ENCODE data around the gene TRIM27.

Gene TRIM27

DNA sequence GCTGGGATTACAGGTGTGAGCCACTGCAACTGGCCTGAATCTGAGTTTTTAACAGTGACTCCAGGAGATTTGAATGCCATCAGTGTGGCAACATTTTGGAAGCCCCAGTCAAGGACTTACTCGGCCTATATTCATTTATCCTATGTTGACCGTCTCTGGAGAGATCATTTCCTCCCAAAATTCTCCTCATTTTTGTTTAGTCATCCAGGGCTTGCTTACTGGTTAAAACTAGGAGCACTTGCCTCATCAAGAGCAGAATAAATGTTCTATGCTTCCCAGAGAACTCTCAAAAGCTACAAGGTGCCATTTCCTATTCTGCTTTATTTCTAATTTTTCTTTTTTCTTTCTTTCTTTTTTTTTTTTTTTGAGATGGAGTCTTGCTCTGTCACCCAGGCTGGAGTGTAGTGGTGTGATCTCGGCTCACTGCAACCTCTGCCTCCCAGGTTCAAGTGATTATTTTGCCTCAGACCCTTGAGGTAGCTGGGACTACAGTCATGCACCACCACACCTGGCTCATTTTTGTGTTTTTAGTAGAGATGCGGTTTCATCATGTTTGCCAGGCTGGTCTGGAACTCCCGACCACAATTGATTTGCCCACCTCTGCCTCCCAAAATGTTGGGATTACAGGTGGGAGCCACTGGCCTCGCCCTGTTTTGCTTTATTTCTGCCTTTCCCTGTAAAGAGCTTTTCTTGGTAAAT, 23.4 kb upstream of the TRIM27 start:
- POLR2A ChIA-PET = no interaction called here

DNA sequence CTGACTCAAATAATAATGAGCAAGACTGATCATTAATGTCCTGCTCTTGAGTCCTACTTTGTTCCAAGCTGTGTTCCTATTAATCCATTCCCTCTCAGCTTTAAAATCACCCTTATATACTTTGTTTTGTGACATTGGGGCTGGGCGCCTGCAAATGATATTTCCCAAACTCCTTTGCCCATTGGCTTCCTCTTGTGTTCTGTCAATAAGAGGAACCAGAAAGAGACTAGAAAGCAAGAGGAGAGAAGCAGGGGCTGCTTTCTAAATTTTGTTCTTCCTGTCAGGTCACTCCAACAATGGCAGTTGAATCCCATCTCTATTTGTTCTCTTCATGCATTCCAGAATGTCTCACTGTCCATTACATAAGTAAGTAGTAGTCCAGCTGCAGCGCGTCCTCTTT, 21.6 kb upstream of the TRIM27 start:
- DNase-seq (ENCODE audit: extremely low spot score) = no peak
- POLR2A ChIA-PET = no interaction called here
- CTCF ChIA-PET = interaction anchor here (1.1 to 1.5 kb wide), 3 partner anchors 35 to 108 kb away, joined by 3 to 4 read pairs (median 3); no protein-coding TSS in a partner anchor
- TF ChIP-seq, protein P1, sequence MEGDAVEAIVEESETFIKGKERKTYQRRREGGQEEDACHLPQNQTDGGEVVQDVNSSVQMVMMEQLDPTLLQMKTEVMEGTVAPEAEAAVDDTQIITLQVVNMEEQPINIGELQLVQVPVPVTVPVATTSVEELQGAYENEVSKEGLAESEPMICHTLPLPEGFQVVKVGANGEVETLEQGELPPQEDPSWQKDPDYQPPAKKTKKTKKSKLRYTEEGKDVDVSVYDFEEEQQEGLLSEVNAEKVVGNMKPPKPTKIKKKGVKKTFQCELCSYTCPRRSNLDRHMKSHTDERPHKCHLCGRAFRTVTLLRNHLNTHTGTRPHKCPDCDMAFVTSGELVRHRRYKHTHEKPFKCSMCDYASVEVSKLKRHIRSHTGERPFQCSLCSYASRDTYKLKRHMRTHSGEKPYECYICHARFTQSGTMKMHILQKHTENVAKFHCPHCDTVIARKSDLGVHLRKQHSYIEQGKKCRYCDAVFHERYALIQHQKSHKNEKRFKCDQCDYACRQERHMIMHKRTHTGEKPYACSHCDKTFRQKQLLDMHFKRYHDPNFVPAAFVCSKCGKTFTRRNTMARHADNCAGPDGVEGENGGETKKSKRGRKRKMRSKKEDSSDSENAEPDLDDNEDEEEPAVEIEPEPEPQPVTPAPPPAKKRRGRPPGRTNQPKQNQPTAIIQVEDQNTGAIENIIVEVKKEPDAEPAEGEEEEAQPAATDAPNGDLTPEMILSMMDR (IDR thresholded peaks at IDR 0.05; ENCODE audit: control extremely low read depth, extremely low read depth, low read depth, missing control alignments) = no peak

More for the DNA sequence above, 23.4 kb upstream of the TRIM27 start:
- DNase-seq (ENCODE audit: extremely low spot score) = no peak
- CTCF ChIA-PET = interaction anchor here (0.9 to 1.0 kb wide), 2 partner anchors 109 to 110 kb away, joined by 3 to 4 read pairs; no protein-coding TSS in a partner anchor
- TF ChIP-seq, protein P1 (IDR thresholded peaks at IDR 0.05; ENCODE audit: control extremely low read depth, extremely low read depth, low read depth, missing control alignments) = no peak

DNA sequence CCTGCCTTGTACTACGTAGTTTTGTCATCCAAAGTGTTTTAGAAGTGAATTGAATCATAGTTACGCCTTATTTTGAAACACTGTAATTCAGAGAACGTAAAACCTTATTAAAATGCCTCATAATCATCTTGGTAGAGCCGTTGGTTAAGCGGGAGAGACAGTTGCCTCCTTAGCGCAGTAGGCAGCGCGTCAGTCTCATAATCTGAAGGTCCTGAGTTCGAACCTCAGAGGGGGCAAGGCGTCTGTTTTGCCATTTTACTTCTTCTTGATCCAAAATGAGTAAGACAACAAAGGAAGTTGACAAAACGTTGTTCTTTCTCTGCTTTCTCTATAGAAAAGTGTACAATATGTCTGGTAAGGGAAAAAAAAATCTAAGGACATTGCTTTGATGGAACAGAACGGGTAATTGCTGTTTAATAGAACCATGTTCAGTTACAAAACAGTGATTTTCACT, 20.7 kb upstream of the TRIM27 start:
- POLR2A ChIA-PET = no interaction called here
- CTCF ChIA-PET = interaction anchor here (1.5 kb wide), 1 partner anchor 107 kb away, joined by 4 read pairs; no protein-coding TSS in a partner anchor
- TF ChIP-seq, protein P1 (IDR thresholded peaks at IDR 0.05; ENCODE audit: control extremely low read depth, extremely low read depth, low read depth, missing control alignments) = no peak
- DNase-seq (ENCODE audit: extremely low spot score) = no peak

DNA sequence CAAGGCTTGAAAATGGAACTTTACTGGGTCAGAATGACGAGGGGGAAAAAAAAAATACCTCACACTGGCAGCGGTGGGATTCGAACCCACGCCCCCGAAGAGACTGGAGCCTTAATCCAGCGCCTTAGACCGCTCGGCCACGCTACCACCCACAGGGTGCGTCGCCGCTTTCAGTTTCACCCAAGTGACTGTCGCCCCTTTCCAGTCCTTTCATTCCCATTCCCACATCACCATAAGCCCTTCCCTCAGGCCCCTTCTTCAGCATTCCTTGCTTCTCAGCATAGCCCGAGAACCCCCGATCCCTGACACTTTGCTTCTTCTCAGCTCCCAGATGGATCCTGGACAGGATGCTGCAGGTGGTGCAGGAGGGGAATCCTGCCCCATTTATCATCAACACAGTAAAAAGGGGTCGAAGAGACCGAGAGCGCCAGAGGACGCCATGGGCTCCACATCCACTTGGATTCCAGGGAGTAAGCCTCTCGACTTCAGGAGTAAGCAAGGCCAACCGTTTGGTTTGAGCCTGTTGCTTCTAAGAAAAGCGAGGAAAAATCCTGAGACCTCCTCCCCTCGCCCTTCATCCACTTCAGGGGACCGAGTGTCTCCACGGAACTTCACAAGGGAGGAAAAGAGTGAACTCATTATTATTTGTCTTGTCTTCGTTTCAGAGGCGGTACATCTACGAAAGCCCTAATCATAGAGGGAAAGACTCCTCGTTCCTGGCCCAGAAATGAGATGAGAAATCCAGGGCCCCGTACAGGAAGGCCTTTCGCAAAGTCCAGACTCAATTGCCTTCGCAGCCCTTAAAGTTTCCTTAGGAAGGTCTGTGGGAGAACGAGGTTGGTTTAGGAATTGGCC, 20.0 kb upstream of the TRIM27 start:
- POLR2A ChIA-PET = no interaction called here
- CTCF ChIA-PET = no interaction called here
- peak; percentile 41 for DNase-seq (ENCODE audit: extremely low spot score)
- TF ChIP-seq, protein P1 (IDR thresholded peaks at IDR 0.05; ENCODE audit: control extremely low read depth, extremely low read depth, low read depth, missing control alignments) = no peak

DNA sequence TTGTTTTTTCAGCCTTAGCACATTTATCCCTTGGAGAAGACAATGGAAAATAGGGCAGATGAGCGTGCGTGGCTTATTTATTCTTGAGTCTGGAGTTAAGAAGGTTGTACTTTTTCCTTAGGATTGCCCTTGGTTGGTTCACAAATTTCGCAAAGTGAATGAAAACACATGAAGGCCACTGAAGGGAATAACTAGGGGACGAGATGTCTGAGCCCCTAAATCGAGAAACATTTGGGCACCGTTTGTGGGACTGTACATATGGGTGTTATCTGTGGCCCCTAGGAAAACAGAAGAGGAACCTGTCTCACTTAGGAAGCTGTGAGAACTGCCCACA, 19.4 kb upstream of the TRIM27 start:
- TF ChIP-seq, protein P1 (IDR thresholded peaks at IDR 0.05; ENCODE audit: control extremely low read depth, extremely low read depth, low read depth, missing control alignments) = no peak
- no peak for DNase-seq (ENCODE audit: extremely low spot score)
- CTCF ChIA-PET = interaction anchor here (2.7 kb wide), 1 partner anchor 106 kb away, joined by 10 read pairs; no protein-coding TSS in a partner anchor
- POLR2A ChIA-PET = no interaction called here

DNA sequence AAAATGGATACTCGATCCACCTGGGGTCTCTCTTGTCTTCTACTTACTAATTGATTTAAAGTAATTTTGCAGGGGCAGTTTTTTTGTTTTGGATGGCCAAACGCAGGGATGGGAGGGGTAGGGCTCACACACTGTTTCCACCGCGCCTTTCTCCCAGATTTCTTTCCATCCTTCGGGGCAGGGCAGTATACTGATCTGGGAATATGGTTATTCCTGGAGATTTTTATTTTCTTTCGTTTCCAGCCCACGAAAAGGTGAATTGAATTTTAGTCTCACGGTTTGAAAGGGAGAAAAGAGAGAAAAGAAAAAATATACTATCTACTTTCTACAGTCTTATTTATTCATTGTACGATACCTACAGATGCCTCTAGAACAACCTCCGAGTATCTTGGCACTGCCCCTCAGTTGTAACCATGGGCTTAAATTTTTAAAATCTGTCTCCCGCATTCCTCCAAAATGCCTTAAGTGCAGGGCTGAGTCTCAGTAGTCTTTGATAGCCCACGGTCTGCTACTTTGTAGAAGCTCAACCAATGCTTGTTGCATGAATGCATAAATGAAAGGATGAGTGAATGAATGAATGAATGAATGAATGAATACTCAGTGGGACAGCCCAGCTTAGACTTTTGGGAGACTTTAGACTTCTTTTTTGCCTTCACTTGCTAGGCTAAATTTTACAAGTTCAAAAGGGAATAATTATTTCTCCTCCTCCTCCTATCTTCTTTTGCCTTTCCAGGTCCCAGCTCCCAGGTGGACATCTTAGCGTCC, 18.1 kb upstream of the TRIM27 start:
- TF ChIP-seq, protein P1 (IDR thresholded peaks at IDR 0.05; ENCODE audit: control extremely low read depth, extremely low read depth, low read depth, missing control alignments) = no peak
- POLR2A ChIA-PET = no interaction called here

More for the DNA sequence above, 18.1 kb upstream of the TRIM27 start:
- DNase-seq (ENCODE audit: extremely low spot score) = no peak
- CTCF ChIA-PET = interaction anchor here (2.7 kb wide), 1 partner anchor 104 kb away, joined by 10 read pairs; no protein-coding TSS in a partner anchor

All from GM10248 (cell line).